ENCODE results near the gene NIN. TPM values are rescaled to one million over a fixed set of nuclear protein-coding genes. Genes with fewer than 3 reads are reported as not detected.

The NIN gene, protein sequence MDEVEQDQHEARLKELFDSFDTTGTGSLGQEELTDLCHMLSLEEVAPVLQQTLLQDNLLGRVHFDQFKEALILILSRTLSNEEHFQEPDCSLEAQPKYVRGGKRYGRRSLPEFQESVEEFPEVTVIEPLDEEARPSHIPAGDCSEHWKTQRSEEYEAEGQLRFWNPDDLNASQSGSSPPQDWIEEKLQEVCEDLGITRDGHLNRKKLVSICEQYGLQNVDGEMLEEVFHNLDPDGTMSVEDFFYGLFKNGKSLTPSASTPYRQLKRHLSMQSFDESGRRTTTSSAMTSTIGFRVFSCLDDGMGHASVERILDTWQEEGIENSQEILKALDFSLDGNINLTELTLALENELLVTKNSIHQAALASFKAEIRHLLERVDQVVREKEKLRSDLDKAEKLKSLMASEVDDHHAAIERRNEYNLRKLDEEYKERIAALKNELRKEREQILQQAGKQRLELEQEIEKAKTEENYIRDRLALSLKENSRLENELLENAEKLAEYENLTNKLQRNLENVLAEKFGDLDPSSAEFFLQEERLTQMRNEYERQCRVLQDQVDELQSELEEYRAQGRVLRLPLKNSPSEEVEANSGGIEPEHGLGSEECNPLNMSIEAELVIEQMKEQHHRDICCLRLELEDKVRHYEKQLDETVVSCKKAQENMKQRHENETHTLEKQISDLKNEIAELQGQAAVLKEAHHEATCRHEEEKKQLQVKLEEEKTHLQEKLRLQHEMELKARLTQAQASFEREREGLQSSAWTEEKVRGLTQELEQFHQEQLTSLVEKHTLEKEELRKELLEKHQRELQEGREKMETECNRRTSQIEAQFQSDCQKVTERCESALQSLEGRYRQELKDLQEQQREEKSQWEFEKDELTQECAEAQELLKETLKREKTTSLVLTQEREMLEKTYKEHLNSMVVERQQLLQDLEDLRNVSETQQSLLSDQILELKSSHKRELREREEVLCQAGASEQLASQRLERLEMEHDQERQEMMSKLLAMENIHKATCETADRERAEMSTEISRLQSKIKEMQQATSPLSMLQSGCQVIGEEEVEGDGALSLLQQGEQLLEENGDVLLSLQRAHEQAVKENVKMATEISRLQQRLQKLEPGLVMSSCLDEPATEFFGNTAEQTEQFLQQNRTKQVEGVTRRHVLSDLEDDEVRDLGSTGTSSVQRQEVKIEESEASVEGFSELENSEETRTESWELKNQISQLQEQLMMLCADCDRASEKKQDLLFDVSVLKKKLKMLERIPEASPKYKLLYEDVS (N-terminal part only)
- 67.5 TPM for total RNA-seq

DNA sequence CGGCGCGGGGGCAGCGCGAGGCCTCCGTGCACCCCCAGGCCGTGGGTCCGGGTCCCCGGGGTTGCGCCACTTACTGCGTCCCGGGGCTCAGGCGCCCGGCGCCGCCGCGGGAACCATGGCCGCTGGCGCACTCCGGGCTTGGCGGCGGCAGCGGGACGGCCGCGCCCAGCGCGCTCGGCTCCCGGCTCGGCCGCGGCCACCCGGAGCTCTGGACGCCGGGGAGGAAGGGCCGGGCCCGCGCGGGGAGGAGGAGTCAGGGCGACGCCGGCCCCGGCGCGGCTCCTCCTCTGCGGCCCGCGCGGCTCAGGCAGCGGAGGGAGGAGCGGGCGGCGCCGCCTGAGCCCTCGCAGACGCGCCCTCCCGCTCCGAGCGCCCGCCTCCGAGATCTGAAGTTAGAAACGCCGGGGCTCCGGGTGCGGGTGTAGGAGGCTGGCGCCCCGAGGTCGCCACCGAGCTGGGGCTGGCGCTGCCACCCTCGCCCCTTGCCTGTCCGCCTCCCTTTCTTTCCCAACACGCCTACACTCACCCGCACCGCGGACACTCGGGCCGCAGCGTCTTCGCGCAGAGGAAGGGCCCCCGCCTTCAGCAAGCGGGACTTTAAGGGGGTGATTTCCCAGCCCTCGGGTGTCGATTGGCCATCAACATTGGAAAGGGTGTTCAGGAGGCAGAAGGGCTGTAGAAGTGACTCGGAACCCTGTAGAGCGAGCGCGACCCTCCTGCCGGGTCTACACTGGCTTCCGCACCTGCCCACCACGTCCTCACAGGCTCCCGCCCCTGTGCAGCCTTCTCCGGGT lies at the start of gene NIN:
Gene NIN (minus strand): TSS at position 231 of the 794 bp plus-strand sequence. CDS start 9,106 bp downstream, outside the sequence.
- DNase-seq, result peak; percentile 69

GRCh38 chr14:50875359-50876070 lies 44.6 kb upstream of the NIN start:
- no peak for DNase-seq

DNA sequence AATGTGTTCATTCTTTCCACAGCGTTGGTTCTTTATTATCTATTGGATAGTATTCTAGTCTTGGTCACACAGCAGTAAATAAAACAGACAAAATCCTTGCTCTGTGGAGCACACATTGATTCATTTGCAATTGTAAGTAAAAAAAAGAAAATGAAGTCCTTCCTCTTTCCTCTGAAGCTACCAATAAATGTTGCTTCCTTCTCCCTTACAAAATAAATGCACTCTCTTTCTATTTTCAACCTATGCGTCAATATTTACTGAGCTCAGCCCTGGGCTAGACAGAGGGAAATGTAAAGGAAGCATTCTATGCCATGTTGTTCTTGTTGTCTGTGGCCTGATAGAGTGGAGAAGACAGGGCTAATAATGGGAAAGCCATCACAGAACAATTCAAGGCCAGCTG lies 43.8 kb upstream of the NIN start:
- DNase-seq, result no peak

GRCh38 chr14:50871914-50872732 lies 41.2 kb upstream of the NIN start, which contains the start of gene ABHD12B:
ABHD12B (plus strand) TSS chr14:50872053; CDS start chr14:50872175, 122 bp downstream.
- DNase-seq, result no peak

GRCh38 chr14:50871228-50871627 lies 40.3 kb upstream of the NIN start:
- no peak for DNase-seq

GRCh38 chr14:50865391-50866076 lies 34.6 kb upstream of the NIN start:
- DNase-seq, result no peak

DNA sequence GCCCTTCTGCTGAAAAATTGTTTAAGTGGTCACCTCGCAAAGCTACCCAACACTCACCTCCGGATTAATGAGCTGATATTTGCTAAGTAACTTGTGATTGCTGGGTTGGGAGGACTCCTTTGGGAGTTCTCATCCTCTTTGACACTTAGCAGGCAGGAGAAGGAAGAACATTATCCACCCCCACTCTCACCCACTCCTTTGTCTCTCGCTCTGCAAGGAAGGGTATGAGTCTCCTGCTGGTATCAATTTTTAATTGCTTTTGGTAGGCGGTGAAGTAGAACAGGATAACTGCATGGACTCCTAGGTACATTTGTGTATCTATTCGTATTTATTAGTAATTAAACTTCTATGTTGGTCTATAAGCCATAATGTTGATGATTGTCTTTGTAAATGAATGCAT lies 34.0 kb upstream of the NIN start:
- no peak for DNase-seq

GRCh38 chr14:50864237-50864636 lies 33.3 kb upstream of the NIN start:
- DNase-seq, result no peak

DNA sequence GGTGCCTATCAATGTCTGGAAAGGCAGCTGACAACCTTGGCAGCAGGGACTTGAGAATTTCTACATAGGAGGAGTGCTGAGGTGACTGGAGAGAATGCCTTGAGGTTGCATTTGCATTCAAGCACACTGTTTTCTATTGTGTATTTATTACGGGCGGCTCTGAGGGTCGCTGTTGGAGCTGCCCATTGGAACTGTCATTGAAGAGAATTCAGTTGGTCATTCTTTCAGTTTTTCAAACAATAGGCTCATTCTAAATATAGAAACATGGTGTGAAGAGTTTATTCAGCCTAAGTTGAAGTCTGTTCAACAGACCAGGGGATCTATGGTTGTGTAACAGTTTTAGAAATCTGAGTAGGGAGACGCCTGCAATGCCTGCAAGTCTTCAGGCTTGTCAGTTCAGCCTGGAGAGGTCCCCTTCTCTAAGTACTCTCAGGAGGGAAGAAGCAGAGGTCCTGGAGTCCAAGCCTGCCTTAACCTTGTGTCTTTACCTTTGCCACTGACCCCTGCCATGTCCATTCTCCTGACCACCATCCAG lies 31.1 kb upstream of the NIN start:
- no peak for DNase-seq

GRCh38 chr14:50860478-50861086 lies 29.6 kb upstream of the NIN start:
- DNase-seq, result peak; percentile 70

DNA sequence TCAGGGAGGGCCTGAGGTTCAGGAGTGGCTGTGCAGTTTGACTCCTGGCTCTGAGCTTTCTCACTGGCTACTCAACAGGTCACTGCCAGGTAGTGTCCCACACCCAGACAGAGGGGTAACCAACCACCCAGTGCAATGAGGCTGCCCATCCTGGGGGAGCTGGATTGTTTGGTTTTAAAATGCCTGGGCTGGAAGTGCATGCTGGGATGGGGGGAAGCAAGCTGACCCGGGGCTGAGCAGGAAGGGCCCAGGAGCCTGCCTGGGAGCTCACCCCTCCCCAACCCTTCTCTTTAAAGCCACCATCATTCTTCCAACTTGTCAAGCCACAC lies 28.3 kb upstream of the NIN start:
- no peak for DNase-seq

GRCh38 chr14:50856660-50857059 lies 25.7 kb upstream of the NIN start:
- no peak for DNase-seq

- no peak for DNase-seq
These were observed 24.6 kb upstream of the NIN start for GRCh38 chr14:50855558-50855957.

DNA sequence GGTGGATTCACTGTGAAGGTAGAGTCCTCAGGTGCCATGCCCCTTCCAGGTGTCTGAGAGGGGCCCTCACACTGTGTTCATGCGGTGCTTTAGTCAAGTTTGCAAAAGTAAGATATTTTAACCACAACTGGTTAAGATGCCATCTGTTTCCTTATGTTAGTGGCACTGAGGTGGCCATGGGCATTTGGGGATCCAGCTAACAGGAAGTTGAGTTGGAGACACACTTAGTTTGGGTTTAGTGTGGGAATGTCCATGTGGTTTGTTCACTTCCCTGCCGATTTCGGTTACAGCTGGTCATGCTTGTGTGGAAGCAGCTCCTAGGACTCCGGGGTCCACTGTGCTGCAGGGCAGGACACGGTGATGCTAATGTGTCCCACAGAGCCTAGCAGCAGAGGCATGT lies 23.6 kb upstream of the NIN start:
- DNase-seq, result no peak

GRCh38 chr14:50853891-50854290 lies 22.9 kb upstream of the NIN start:
- DNase-seq, result no peak

DNA sequence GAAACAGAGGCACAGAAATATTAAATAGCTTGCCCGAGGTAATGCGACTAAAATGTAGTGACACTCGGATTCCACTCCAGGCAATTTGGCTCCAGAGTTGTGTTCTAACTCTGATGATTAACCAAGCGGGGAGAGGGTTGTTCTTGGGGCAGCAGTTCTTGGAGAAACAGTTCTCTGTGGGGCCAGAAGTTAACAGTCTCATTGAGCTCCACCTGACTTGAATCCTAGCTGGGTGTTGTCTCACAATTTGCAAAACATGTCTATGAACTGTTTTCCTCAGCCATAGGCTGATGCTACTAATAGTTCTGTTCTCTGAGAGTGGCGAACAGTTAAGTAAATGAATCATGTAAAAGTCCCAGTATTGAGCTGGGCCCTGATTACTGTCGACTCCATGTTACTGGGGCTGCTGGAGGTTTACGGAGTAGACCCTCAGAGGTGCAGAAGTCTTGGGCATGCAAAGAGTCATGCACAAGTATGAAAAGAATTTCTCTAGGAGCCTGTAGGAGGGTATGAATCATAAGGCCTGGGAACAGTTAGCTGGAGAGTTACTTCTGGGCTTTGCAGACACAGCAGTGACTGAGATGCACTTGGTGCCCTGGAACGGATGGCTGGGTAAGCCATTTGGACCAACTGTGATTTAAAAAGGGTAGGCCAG lies 15.4 kb upstream of the NIN start:
- no peak for DNase-seq

DNA sequence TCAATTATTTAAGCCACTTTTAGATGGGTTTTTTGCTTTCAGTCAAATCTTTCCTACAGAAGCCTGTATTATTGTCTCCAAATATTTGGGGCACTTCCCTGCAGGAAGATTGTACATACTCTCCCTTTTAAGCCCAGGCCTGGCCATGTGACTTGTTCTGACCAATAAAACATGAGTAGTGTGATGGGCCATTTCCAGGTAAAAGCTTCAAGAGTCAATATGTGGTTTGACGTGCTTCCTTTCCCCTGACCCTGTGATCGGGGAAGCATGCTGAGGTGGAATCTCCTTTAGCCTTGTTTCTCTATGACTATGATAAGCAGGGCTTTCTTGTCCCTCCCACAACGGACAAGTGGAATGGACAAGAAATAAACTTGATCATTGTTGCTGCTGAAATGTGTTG lies 14.2 kb upstream of the NIN start:
- no peak for DNase-seq

GRCh38 chr14:50844391-50844790 lies 13.4 kb upstream of the NIN start:
- no peak for DNase-seq
